Pancreas (tissue), 10 donors: ENCODE data around the gene TANC2. TPM values are rescaled to one million over a fixed set of nuclear protein-coding genes. Genes with fewer than 3 reads are reported as not detected.

Experiments
- ATAC-seq, 4 donors: fragments of 200-7000 bp; cut with Tn5 transposase; one replicate each; pipeline versions ENCODE4 v1.8.0 to v1.9.1; 2020; ENCODE audit warnings: mild to moderate bottlenecking in 4 of 4, moderate library complexity in 4 of 4
- DNase-seq, 6 donors: peaks; one replicate each; pipeline ENCODE4 v3.0.0-alpha.2; 2020
- FAIRE-seq: peaks from 2 replicates; lab custom pipeline; 2012; peaks lifted over from hg19 to GRCh38; lab: Jason Lieb, UNC
- H3K27ac ChIP-seq, 4 donors: fragments of 200-600 bp; sonication (generic); 1 replicate in 3 of 4; 2 replicates in 1 of 4; pipeline versions ENCODE4 v1.5.0 to v1.8.0; 2020
- H3K27me3 ChIP-seq, 4 donors: fragments of 200-600 bp; one replicate each; pipeline ENCODE4 v1.8.0; 2021
- H3K36me3 ChIP-seq, 3 donors: fragments of 200-600 bp; sonication (generic) in 1 of 3; one replicate each; pipeline versions ENCODE4 v1.5.0 to v1.8.0; 2020 to 2021
- H3K4me1 ChIP-seq, 3 donors: fragments of 200-600 bp; one replicate each; pipeline ENCODE4 v1.8.0; 2021
- H3K4me3 ChIP-seq, 4 donors: fragments of 200-600 bp; sonication (generic) in 2 of 4; one replicate each; pipeline versions ENCODE4 v1.5.0 to v1.8.0; 2020 to 2021
- H3K9me3 ChIP-seq, 4 donors: fragments of 200-600 bp; one replicate each; pipeline ENCODE4 v1.8.0; 2021
- WGBS, 2 donors: extraction: QIAGEN DNeasy Blood & Tissue Kit; methylation state at CpG; one replicate each; pipeline ENCODE4 v1.1.7; 2013; 5-methylcytosine and 5-hydroxymethylcytosine counted together
- intact Hi-C, 3 donors: fragments of 100-400 bp; cut with DNase I; formaldehyde crosslinking; loops; one replicate each; pipeline versions ENCODE4 v1.11.1 to v1.14.2; 2022
- polyA plus RNA-seq, 2 donors: library from polyadenylated mRNA; stranded (reverse); fragments of 200-250 nt; gene quantifications; one replicate each; pipeline ENCODE4 v1.2.3, GENCODE V29; 2013
- total RNA-seq, 6 donors: library from RNA; stranded (reverse); fragmentation: NEBNext Ultra II Directional in 4 of 6; extraction: Animal tissue kit (Norgen Biotek cat#: 25700) in 4 of 6; gene quantifications; one replicate each; pipeline versions ENCODE4 v1.2.1 to v1.2.4, GENCODE V29; 2021 to 2023
- TF ChIP-seq, protein P1 (sequence below), 4 donors: fragments of 200-600 bp; sonication (generic) in 3 of 4; IDR thresholded peaks; one replicate each; pipeline versions ENCODE4 v1.5.0 to v1.8.0; 2021; ENCODE audit warnings: antibody characterized with exemption in 4 of 4
- donor health status: healthy with polysubstance abuse.
- donor health status: DM: no; HTN: no; CAD: no; lungs with moderate emphysema.
- donor health status: DM: no; HTN: no; CAD: no.
- donor health status: control.
- donor health status: control.
- donor health status: Bipolar disorder and iron deficiency.
- donor health status: DM: yes; HTN: yes; CAD: no.
- donor health status: DM: no; HTN: no; CAD: no.
- donor health status: DM: no; HTN: no; CAD: no.
- donor health status: DM: yes; HTN: yes; CAD: no.

TANC2 gene
- total and polyA plus RNA-seq, 8 donors, result 3.7 to 28.0 (median 10.9) TPM

DNA sequence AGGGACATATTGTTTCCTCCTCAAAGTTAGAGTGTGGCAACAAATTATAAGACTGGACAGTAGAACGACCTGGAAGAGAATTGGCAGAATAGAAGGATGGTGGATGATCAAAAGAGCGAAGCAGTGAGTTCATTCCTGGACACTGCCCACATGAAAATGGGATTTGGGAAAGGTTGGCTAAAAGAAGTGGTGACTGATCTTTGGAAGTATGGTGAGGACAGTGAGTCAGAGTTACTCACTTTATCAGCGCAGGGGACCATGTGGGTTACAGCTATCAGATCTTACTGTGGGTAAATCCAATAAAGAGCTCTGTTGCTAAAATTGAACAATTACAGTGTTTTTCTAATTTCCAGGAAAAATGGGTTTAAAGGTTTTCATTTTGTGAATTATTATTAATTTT, 2.7 kb upstream of the TANC2 start:
- peaks cover 6 to 13% (median 13%) of the 10 kb centered on the region in 3 donors for H3K4me1 ChIP-seq
- no peaks in the 10 kb centered on the region for H3K9me3 ChIP-seq
- intact Hi-C loops, result loop anchor here in 1 of 3 donors (10.0 kb wide), 1 partner anchor 258 kb away; no protein-coding TSS in a partner anchor
- no peak overlapping the region for H3K4me3 ChIP-seq
- no peaks in the 10 kb centered on the region for H3K36me3 ChIP-seq
- no peak overlapping the region for H3K27ac ChIP-seq
- no peaks in the 10 kb centered on the region for H3K27me3 ChIP-seq
- ATAC-seq, result no peak
- no peak for FAIRE-seq
- WGBS, 2 donors, result 55 to 61% methylated on average over 3 of the region's 3 CpGs
- TF ChIP-seq, protein P1, sequence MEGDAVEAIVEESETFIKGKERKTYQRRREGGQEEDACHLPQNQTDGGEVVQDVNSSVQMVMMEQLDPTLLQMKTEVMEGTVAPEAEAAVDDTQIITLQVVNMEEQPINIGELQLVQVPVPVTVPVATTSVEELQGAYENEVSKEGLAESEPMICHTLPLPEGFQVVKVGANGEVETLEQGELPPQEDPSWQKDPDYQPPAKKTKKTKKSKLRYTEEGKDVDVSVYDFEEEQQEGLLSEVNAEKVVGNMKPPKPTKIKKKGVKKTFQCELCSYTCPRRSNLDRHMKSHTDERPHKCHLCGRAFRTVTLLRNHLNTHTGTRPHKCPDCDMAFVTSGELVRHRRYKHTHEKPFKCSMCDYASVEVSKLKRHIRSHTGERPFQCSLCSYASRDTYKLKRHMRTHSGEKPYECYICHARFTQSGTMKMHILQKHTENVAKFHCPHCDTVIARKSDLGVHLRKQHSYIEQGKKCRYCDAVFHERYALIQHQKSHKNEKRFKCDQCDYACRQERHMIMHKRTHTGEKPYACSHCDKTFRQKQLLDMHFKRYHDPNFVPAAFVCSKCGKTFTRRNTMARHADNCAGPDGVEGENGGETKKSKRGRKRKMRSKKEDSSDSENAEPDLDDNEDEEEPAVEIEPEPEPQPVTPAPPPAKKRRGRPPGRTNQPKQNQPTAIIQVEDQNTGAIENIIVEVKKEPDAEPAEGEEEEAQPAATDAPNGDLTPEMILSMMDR (IDR thresholded peaks at IDR 0.05), result no peak
- no peak for DNase-seq

DNA sequence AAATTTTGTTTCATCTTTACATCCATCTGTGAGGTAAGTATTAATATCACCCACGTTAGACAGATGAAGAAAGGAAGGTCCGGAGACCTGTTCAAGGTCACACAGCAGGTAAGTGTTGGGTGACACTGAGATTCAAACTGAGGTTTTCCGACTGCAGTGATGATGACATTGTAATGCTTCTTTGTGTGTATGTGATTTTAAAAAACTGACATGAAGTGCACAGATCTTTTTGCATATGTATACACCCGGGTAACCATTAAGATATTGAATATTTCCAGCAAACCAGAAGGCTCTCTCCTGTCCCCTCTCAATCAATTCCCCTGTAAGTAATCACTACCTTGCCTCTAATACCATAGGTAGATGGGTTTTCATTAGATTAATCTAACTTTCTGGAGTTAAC, 1.5 kb upstream of the TANC2 start:
- H3K36me3 ChIP-seq, result no peaks in the 10 kb centered on the region
- H3K4me1 ChIP-seq, result peaks cover 6 to 16% (median 13%) of the 10 kb centered on the region in 3 donors
- FAIRE-seq (no peak), ATAC-seq (no peak), DNase-seq (no peak)
- H3K9me3 ChIP-seq, result no peaks in the 10 kb centered on the region
- no peak overlapping the region for H3K27ac ChIP-seq
- TF ChIP-seq, protein P1 (IDR thresholded peaks at IDR 0.05), result no peak
- H3K4me3 ChIP-seq, result no peak overlapping the region
- intact Hi-C loops, result loop anchor here in 1 of 3 donors (10.0 kb wide), 1 partner anchor 260 kb away; no protein-coding TSS in a partner anchor
- 28 to 40% methylated on average over 4 of the region's 4 CpGs for WGBS, 2 donors
- no peaks in the 10 kb centered on the region for H3K27me3 ChIP-seq

DNA sequence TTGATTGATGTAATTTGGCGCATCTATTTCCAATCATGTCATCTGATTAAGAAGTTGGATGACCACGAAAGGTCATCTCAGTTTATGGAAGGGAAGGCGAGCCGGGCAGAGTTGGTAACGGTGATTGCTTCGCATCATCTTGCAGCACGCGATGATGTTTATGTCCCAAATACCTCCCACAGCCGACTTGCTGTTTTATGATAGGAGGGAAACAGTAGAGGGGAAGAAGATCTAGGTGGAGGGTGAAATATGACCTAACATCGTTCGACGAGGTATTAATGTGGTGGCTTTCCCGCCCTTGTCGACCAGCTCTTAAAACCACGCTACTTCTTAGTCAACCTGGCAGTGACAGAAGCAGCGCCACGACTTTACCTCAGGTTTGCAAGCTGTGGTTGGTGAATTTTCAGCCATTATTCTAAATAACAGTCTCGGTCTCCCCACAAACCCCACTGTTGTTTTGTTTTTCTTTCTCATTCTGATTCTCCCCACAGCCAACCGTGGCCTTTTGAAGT, 805 bp upstream of the TANC2 start:
- intact Hi-C loops, result loop anchor here in 1 of 3 donors (10.0 kb wide), 1 partner anchor 260 kb away; no protein-coding TSS in a partner anchor
- H3K27ac ChIP-seq, result peak overlapping the region; percentile 67 to 80 (median 70)
- DNase-seq (no peak), FAIRE-seq (no peak), ATAC-seq (no peak)
- no peaks in the 10 kb centered on the region for H3K27me3 ChIP-seq
- H3K4me1 ChIP-seq, result peaks cover 6 to 16% (median 14%) of the 10 kb centered on the region in 3 donors
- H3K36me3 ChIP-seq, result no peaks in the 10 kb centered on the region
- TF ChIP-seq, protein P1 (IDR thresholded peaks at IDR 0.05), result no peak
- 68% methylated on average over 19 of the region's 19 CpGs for WGBS, 2 donors
- H3K4me3 ChIP-seq, result peak overlapping the region in 3 of 4 donors; percentile 37 to 88 (median 87)
- H3K9me3 ChIP-seq, result no peaks in the 10 kb centered on the region

DNA sequence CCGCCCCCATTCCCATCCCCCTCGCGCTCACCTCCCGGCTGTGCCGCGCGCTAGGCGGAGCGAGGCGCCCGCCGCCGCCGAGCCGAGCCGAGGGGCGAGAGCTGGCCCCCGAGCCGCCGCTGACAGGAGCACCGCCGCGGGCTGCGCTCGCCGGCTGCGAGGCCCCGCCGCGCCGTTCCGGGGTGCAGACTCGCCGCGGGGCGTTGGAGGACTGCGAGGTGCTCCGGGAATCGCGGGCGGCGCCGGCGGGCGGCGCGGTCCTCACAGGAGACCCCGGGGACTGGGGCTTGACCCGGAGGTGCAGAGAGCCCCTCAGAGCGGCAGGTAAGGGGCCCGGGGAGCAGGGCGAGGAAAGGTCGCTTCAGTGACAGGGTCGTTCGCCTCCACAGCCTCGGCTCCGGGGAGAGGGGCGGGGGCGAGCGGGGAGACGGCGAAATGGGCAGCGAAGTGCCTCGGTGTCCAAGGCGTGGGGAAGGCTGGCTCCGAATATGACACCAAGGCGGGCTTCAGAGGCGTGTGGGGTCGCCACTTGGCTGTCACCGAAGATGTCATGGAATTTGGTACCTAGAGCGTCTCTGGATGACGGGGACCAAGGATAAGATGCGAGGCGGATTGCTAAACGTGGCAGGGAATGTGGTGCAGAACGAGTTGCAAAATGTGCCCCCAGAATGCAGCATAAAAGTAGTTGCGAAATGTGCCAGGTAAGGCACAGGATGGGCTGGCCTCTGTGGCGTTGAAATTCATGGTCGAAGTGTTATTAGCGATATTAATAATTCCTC, 580 bp downstream of the TANC2 start:
- Histone ChIP-seq H3K36me3 (no peaks in the 10 kb centered on the region), H3K4me3 (peak overlapping the region; percentile 79 to 88 (median 84)), H3K27me3 (no peaks in the 10 kb centered on the region), H3K27ac (peak overlapping the region; percentile 66 to 83 (median 75)), H3K9me3 (no peaks in the 10 kb centered on the region), H3K4me1 (peaks cover 6 to 18% (median 16%) of the 10 kb centered on the region in 3 donors)
- peak in 5 of 6 donors; percentile 38 to 86 (median 69) for DNase-seq
- WGBS, 2 donors, result 0 to 1% methylated on average over 69 to 80 of the region's 80 CpGs
- FAIRE-seq, result no peak
- intact Hi-C loops, result loop anchor here in 1 of 3 donors (10.0 kb wide), 1 partner anchor 262 kb away; no protein-coding TSS in a partner anchor
- TF ChIP-seq, protein P1 (IDR thresholded peaks at IDR 0.05), result no peak
- ATAC-seq, result peak in 3 of 4 donors; percentile 51 to 73 (median 65)
